ENCODE data around the gene TBC1D22A.

DNA sequence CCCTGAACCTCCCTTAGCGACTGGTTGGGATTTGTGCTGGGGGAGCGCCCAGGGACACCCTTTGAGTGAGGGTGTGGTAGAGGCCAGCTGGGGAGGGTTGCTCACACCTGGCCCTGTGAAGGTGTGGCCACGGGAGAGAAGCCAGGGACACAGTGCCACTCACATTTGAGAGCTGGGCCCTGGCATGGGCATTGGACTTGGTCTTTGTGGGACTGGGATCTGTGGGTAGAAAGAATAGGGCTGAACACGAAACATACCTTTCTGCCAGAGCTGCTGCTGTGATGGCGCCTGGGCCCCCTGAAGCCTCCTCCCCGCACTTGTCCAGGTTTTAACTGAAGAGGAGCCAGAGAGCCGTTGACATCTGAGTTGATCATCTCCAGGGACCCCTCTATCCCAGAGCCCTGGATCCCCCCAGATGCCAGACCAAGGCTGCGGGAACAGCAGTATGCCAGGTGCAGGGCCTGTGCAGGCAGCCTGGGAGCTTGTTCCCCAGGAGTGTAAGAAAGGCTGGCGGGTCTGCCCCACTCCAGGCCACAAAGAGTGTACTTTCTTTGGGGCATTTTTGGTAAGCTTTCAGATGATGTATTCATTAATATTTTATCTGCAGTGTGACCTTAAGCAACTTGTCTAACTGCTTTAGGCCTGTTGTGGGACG lies 284.1 kb downstream of the TBC1D22A start:
- TF ChIP-seq, protein P1, sequence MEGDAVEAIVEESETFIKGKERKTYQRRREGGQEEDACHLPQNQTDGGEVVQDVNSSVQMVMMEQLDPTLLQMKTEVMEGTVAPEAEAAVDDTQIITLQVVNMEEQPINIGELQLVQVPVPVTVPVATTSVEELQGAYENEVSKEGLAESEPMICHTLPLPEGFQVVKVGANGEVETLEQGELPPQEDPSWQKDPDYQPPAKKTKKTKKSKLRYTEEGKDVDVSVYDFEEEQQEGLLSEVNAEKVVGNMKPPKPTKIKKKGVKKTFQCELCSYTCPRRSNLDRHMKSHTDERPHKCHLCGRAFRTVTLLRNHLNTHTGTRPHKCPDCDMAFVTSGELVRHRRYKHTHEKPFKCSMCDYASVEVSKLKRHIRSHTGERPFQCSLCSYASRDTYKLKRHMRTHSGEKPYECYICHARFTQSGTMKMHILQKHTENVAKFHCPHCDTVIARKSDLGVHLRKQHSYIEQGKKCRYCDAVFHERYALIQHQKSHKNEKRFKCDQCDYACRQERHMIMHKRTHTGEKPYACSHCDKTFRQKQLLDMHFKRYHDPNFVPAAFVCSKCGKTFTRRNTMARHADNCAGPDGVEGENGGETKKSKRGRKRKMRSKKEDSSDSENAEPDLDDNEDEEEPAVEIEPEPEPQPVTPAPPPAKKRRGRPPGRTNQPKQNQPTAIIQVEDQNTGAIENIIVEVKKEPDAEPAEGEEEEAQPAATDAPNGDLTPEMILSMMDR (conservative IDR thresholded peaks at IDR 0.05; ENCODE audit: low read depth in 2 of 2) = no peak
- no peak for TF ChIP-seq NANOG (IDR thresholded peaks at IDR 0.05; ENCODE audit: borderline replicate concordance)
- no peak for TF ChIP-seq EZH2phosphoT487 (IDR thresholded peaks at IDR 0.05; ENCODE audit: unreplicated experiment)
- no peak for TF ChIP-seq REST (IDR thresholded peaks at IDR 0.05; ENCODE audit: unreplicated experiment)
- no peak for TF ChIP-seq EZH2 (IDR thresholded peaks at IDR 0.05; ENCODE audit: low read depth, unreplicated experiment)
- TF ChIP-seq, protein P2, sequence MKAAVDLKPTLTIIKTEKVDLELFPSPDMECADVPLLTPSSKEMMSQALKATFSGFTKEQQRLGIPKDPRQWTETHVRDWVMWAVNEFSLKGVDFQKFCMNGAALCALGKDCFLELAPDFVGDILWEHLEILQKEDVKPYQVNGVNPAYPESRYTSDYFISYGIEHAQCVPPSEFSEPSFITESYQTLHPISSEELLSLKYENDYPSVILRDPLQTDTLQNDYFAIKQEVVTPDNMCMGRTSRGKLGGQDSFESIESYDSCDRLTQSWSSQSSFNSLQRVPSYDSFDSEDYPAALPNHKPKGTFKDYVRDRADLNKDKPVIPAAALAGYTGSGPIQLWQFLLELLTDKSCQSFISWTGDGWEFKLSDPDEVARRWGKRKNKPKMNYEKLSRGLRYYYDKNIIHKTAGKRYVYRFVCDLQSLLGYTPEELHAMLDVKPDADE (IDR thresholded peaks at IDR 0.05) = no peak
- no peak for TF ChIP-seq POLR2AphosphoS5 (IDR thresholded peaks at IDR 0.05; ENCODE audit: low read depth)
- no peak for TF ChIP-seq CREB1 (CRISPR knock-in tag; IDR thresholded peaks at IDR 0.05; ENCODE audit: low read depth)
- no peak for TF ChIP-seq ZNF462 (CRISPR knock-in tag; IDR thresholded peaks at IDR 0.05)
- TF ChIP-seq JUNB (IDR thresholded peaks at IDR 0.05; ENCODE audit: unreplicated experiment) = no peak
